Liver (tissue), 9 donors: Measurements from ENCODE around the gene RAB11A. TPM values are rescaled to one million over a fixed set of nuclear protein-coding genes. Genes with fewer than 3 reads are reported as not detected.
A peak's percentile ranks its signal among the peaks of the same experiment; 100 is the strongest.
"Not testable (repeated sequence)": the region's sequence is repeated elsewhere in the genome, so short reads cannot be mapped to it uniquely, and the experiment has no call there.

Experiments
- DNase-seq: peaks from one replicate; pipeline ENCODE4 v3.0.0-alpha.2; 2017; ENCODE audit warnings: low spot score
- H3K27ac ChIP-seq, 2 donors: one replicate each; pipeline ENCODE4 v1.7.0; 2013; ENCODE audit warnings: inconsistent platforms in 2 of 2, low read length in 2 of 2, control low read depth in 1 of 2, low read depth in 1 of 2, mild to moderate bottlenecking in 1 of 2
- H3K27me3 ChIP-seq, 4 donors: one replicate each; pipeline versions ENCODE4 v1.6.1 to v1.7.0; 2013; ENCODE audit warnings: low read length in 3 of 4, inconsistent platforms in 1 of 4, mild to moderate bottlenecking in 1 of 4, moderate library complexity in 1 of 4; ENCODE audit not compliant: control insufficient read depth in 4 of 4, insufficient read depth in 4 of 4
- H3K36me3 ChIP-seq, 4 donors: one replicate each; pipeline versions ENCODE4 v1.6.1 to v1.7.0; 2013; ENCODE audit warnings: low read length in 3 of 4, mild to moderate bottlenecking in 3 of 4, low read depth in 1 of 4, moderate library complexity in 1 of 4; ENCODE audit not compliant: control insufficient read depth in 4 of 4, insufficient read depth in 3 of 4
- H3K4me1 ChIP-seq, 4 donors: one replicate each; pipeline versions ENCODE4 v1.6.1 to v1.7.0; 2013; ENCODE audit warnings: low read length in 3 of 4, mild to moderate bottlenecking in 3 of 4, moderate library complexity in 1 of 4; ENCODE audit not compliant: control insufficient read depth in 4 of 4, insufficient read depth in 4 of 4
- H3K4me3 ChIP-seq, 3 donors: one replicate each; pipeline versions ENCODE4 v1.6.1 to v1.7.0; 2013; ENCODE audit warnings: low read length in 3 of 3, control low read depth in 1 of 3, low read depth in 1 of 3, mild to moderate bottlenecking in 1 of 3
- H3K9ac ChIP-seq, 2 donors: one replicate each; pipeline ENCODE4 v1.7.0; 2013; ENCODE audit warnings: low read length in 2 of 2, mild to moderate bottlenecking in 2 of 2, moderate library complexity in 2 of 2, control low read depth in 1 of 2, low read depth in 1 of 2
- H3K9me3 ChIP-seq, 4 donors: one replicate each; pipeline versions ENCODE4 v1.6.1 to v1.7.0; 2013; ENCODE audit warnings: low read length in 3 of 4; ENCODE audit not compliant: control insufficient read depth in 4 of 4
- EGR1 ChIP-seq, 2 donors: IDR thresholded peaks; 2 replicates each; pipeline ENCODE4 v1.6.1; 2016 to 2018; ENCODE audit warnings: antibody characterized with exemption in 2 of 2, low read depth in 2 of 2
- FOXA1 ChIP-seq: IDR thresholded peaks from 2 replicates; pipeline ENCODE4 v1.6.1; 2016; ENCODE audit warnings: antibody characterized with exemption
- FOXA2 ChIP-seq: IDR thresholded peaks from 2 replicates; pipeline ENCODE4 v1.6.1; 2016; ENCODE audit warnings: antibody characterized with exemption
- GABPA ChIP-seq, 2 donors: IDR thresholded peaks in 1 of 2; conservative IDR thresholded peaks in 1 of 2; 2 replicates each; pipeline ENCODE4 v1.6.1; 2016; ENCODE audit warnings: antibody characterized with exemption in 2 of 2, mild to moderate bottlenecking in 1 of 2, moderate library complexity in 1 of 2
- HNF4G ChIP-seq: IDR thresholded peaks from 2 replicates; pipeline ENCODE4 v1.6.1; 2016; ENCODE audit warnings: antibody characterized with exemption
- JUND ChIP-seq, 2 donors: IDR thresholded peaks; 2 replicates each; pipeline ENCODE4 v1.6.1; 2016; ENCODE audit warnings: antibody characterized with exemption in 2 of 2
- MAX ChIP-seq: IDR thresholded peaks from 2 replicates; pipeline ENCODE4 v1.6.1; 2016; ENCODE audit warnings: antibody characterized with exemption
- RAD21 ChIP-seq, 2 donors: IDR thresholded peaks; 2 replicates each; pipeline ENCODE4 v1.6.1; 2016; ENCODE audit warnings: antibody characterized with exemption in 2 of 2, mild to moderate bottlenecking in 2 of 2
- REST ChIP-seq: IDR thresholded peaks from 2 replicates; pipeline ENCODE4 v1.6.1; 2016; ENCODE audit warnings: antibody characterized with exemption, mild to moderate bottlenecking
- SP1 ChIP-seq: IDR thresholded peaks from 2 replicates; pipeline ENCODE4 v1.6.1; 2018; ENCODE audit warnings: antibody characterized with exemption, mild to moderate bottlenecking
- TAF1 ChIP-seq: conservative IDR thresholded peaks from 2 replicates; pipeline ENCODE4 v1.6.1; 2016; ENCODE audit warnings: antibody characterized with exemption, mild to moderate bottlenecking
- YY1 ChIP-seq: IDR thresholded peaks from 2 replicates; pipeline ENCODE4 v1.6.1; 2016; ENCODE audit warnings: antibody characterized with exemption, mild to moderate bottlenecking
- ZBTB33 ChIP-seq: IDR thresholded peaks from 2 replicates; pipeline ENCODE4 v1.6.1; 2016; ENCODE audit warnings: antibody characterized with exemption
- WGBS: extraction: QIAGEN DNeasy Blood & Tissue Kit; methylation state at CpG from one replicate; pipeline ENCODE4 v1.1.7; 2013; 5-methylcytosine and 5-hydroxymethylcytosine counted together
- polyA plus RNA-seq, 2 donors: library from polyadenylated mRNA; stranded (reverse) in 1 of 2; unstranded in 1 of 2; fragments of 200-250 nt in 1 of 2; fragments of >200 nt in 1 of 2; fragmentation: Nextera tagmentation in 1 of 2; extraction: Ambion mirVana in 1 of 2; gene quantifications; one replicate each; pipeline versions ENCODE4 v1.2.1 to v1.2.3, GENCODE V29; 2013 to 2015
- total RNA-seq, 2 donors: library from RNA; depleted of rRNA; stranded (reverse); fragments of >200 nt; gene quantifications; one replicate each; pipeline ENCODE4 v1.2.3, GENCODE V29; 2014
- donor health status: healthy.
- donor health status: healthy.
- donor health status: healthy.
- donor health status: healthy.
- donor health status: healthy.

Gene RAB11A
- total and polyA plus RNA-seq, 4 donors: 40.6 to 100 (median 81.7) TPM

GRCh38 chr15:65870889-65871533 is 1.7 kb downstream of the RAB11A start:
- Histone ChIP-seq H3K4me3 (peak overlapping the region; percentile 84 to 98 (median 92)), H3K27ac (peak overlapping the region in 1 of 2 donors; percentile 38), H3K9me3 (no peaks in the 10 kb centered on the region), H3K9ac (peak overlapping the region; percentile 79 to 87), H3K36me3 (peaks cover 0 to 5% (median 0%) of the 10 kb centered on the region in 4 donors), H3K4me1 (peaks cover 2 to 12% (median 8%) of the 10 kb centered on the region in 4 donors), H3K27me3 (no peaks in the 10 kb centered on the region)
- DNase-seq: no peak
- TF ChIP-seq SP1: no peak
- peak; percentile 60 for TF ChIP-seq YY1
- 31% methylated on average over 2 of the region's 2 CpGs for WGBS

GRCh38 chr15:65871886-65872285 is 2.6 kb downstream of the RAB11A start:
- not testable (repeated sequence) for H3K27me3 ChIP-seq, H3K9ac ChIP-seq, H3K4me3 ChIP-seq, H3K9me3 ChIP-seq, H3K27ac ChIP-seq, DNase-seq, H3K36me3 ChIP-seq
- H3K4me1 ChIP-seq: peaks cover 3 to 12% (median 8%) of the 10 kb centered on the region in 4 donors
- WGBS: 91% methylated on average over 9 of the region's 9 CpGs

GRCh38 chr15:65872596-65872995 is 3.3 kb downstream of the RAB11A start:
- DNase-seq, H3K4me3 ChIP-seq, H3K9me3 ChIP-seq, H3K27me3 ChIP-seq, H3K9ac ChIP-seq, H3K36me3 ChIP-seq, H3K27ac ChIP-seq: not testable (repeated sequence)
- 93% methylated on average over 5 of the region's 5 CpGs for WGBS
- H3K4me1 ChIP-seq: peaks cover 3 to 12% (median 8%) of the 10 kb centered on the region in 4 donors

GRCh38 chr15:65873256-65873655 is 4.0 kb downstream of the RAB11A start:
- Histone ChIP-seq H3K4me1 (peaks cover 3 to 12% (median 8%) of the 10 kb centered on the region in 4 donors), H3K9ac (no peak overlapping the region), H3K27ac (no peak overlapping the region)

More at GRCh38 chr15:65873256-65873655, 4.0 kb downstream of the RAB11A start:
- Histone ChIP-seq H3K27me3 (no peaks in the 10 kb centered on the region), H3K4me3 (no peak overlapping the region), H3K36me3 (peaks cover 0 to 15% (median 11%) of the 10 kb centered on the region in 4 donors), H3K9me3 (no peaks in the 10 kb centered on the region)
- TF ChIP-seq RAD21 (IDR thresholded peaks at IDR 0.05): no peak
- TF ChIP-seq JUND (IDR thresholded peaks at IDR 0.05): no peak
- no peak for TF ChIP-seq GABPA (IDR thresholded peaks at IDR 0.05 in 1 of 2, conservative IDR thresholded peaks at IDR 0.05 in 1 of 2)
- no peak for TF ChIP-seq ZBTB33
- TF ChIP-seq MAX: no peak
- no peak for TF ChIP-seq REST
- no peak for TF ChIP-seq FOXA1
- no peak for TF ChIP-seq EGR1 (IDR thresholded peaks at IDR 0.05; ENCODE audit: low read depth in 2 of 2)
- TF ChIP-seq HNF4G: no peak
- TF ChIP-seq TAF1: no peak
- no peak for TF ChIP-seq FOXA2
- DNase-seq: no peak
